ENCODE measurements around the gene ENKUR. TPM values are rescaled to one million over a fixed set of nuclear protein-coding genes. Genes with fewer than 3 reads are reported as not detected.
A peak's percentile ranks its signal among the peaks of the same experiment; 100 is the strongest.
"Not testable (repeated sequence)": the region's sequence is repeated elsewhere in the genome, so short reads cannot be mapped to it uniquely, and the experiment has no call there.

Gene ENKUR
- total RNA-seq, 2 donors from 2014 or later, result 1.1 TPM; not detected in 1

- H3K9me3 ChIP-seq, result no peaks in the 10 kb centered on the region
- H3K4me3 ChIP-seq, result peak overlapping the region; percentile 82
- DNase-seq (ENCODE audit: low spot score) (no peak), ATAC-seq (ENCODE audit: insufficient number of reproducible peaks, low FRiP score, low read depth) (no peak)
- no peaks in the 10 kb centered on the region for H3K36me3 ChIP-seq
- no peak for TF ChIP-seq CTCF (IDR thresholded peaks at IDR 0.05)
- peaks cover 0 to 21% of the 10 kb centered on the region in 2 donors for H3K4me1 ChIP-seq (ENCODE audit: control insufficient read depth in 1 of 2, low read depth in 2 of 2)
- peak overlapping the region; percentile 86 to 91 for H3K27ac ChIP-seq
- H3K27me3 ChIP-seq (replicated peaks; ENCODE audit: insufficient read depth), result no peaks in the 10 kb centered on the region
Measured at GRCh38 chr10:25017661-25018060, 1.7 kb upstream of the ENKUR start.

- no peaks in the 10 kb centered on the region for H3K27me3 ChIP-seq (replicated peaks; ENCODE audit: insufficient read depth)
- peaks cover 0 to 21% of the 10 kb centered on the region in 2 donors for H3K4me1 ChIP-seq (ENCODE audit: control insufficient read depth in 1 of 2, low read depth in 2 of 2)
- ATAC-seq (ENCODE audit: insufficient number of reproducible peaks, low FRiP score, low read depth) (no peak), DNase-seq (ENCODE audit: low spot score) (no peak)
- no peaks in the 10 kb centered on the region for H3K36me3 ChIP-seq
- TF ChIP-seq CTCF (IDR thresholded peaks at IDR 0.05), result no peak
- peak overlapping the region; percentile 82 for H3K4me3 ChIP-seq
- no peaks in the 10 kb centered on the region for H3K9me3 ChIP-seq
- peak overlapping the region; percentile 86 to 91 for H3K27ac ChIP-seq
Measured at GRCh38 chr10:25017154-25017590, 1.2 kb upstream of the ENKUR start.

GRCh38 chr10:25016376-25017153 is 607 bp upstream of the ENKUR start, which contains the start of gene THNSL1:
THNSL1 (plus strand) TSS chr10:25016612; CDS start chr10:25023224, 6,612 bp downstream.
- TF ChIP-seq CTCF (IDR thresholded peaks at IDR 0.05), result no peak
- Histone ChIP-seq H3K9me3 (no peaks in the 10 kb centered on the region), H3K4me1 (ENCODE audit: control insufficient read depth in 1 of 2, low read depth in 2 of 2) (peaks cover 0 to 21% of the 10 kb centered on the region in 2 donors), H3K27ac (peak within 1 kb of the TSS; percentile 86 to 91), H3K36me3 (no peaks in the 10 kb centered on the region), H3K27me3 (replicated peaks; ENCODE audit: insufficient read depth) (no peaks in the 10 kb centered on the region), H3K4me3 (peak within 1 kb of the TSS; percentile 82)
- ATAC-seq (ENCODE audit: insufficient number of reproducible peaks, low FRiP score, low read depth) (peak; percentile 99), DNase-seq (ENCODE audit: low spot score) (peak; percentile 96)

- TF ChIP-seq CTCF (IDR thresholded peaks at IDR 0.05), result no peak
- DNase-seq (ENCODE audit: low spot score), result no peak
- no peaks in the 10 kb centered on the region for H3K27me3 ChIP-seq (replicated peaks; ENCODE audit: insufficient read depth)
Measured at GRCh38 chr10:25014579-25014978, 1.4 kb downstream of the ENKUR start.

GRCh38 chr10:25011591-25011990 is 4.4 kb downstream of the ENKUR start:
- not testable (repeated sequence) for H3K36me3 ChIP-seq; H3K9me3 ChIP-seq; H3K4me3 ChIP-seq; H3K4me1 ChIP-seq (ENCODE audit: control insufficient read depth in 1 of 2, low read depth in 2 of 2); ATAC-seq (ENCODE audit: insufficient number of reproducible peaks, low FRiP score, low read depth); H3K27me3 ChIP-seq (replicated peaks; ENCODE audit: insufficient read depth); H3K27ac ChIP-seq; DNase-seq (ENCODE audit: low spot score)

More at GRCh38 chr10:25014579-25014978, 1.4 kb downstream of the ENKUR start:
- Histone ChIP-seq H3K4me3 (no peak overlapping the region), H3K27ac (no peak overlapping the region), H3K9me3 (no peaks in the 10 kb centered on the region), H3K4me1 (ENCODE audit: control insufficient read depth in 1 of 2, low read depth in 2 of 2) (peaks cover 0 to 21% of the 10 kb centered on the region in 2 donors), H3K36me3 (no peaks in the 10 kb centered on the region)
- ATAC-seq (ENCODE audit: insufficient number of reproducible peaks, low FRiP score, low read depth), result no peak

Data from thoracic aorta (tissue), 2 donors.